Loucy (cell line): ENCODE results near the gene BCDIN3D.

ENCODE experiments used
- H2AFZ ChIP-seq: fragments of 200-600 bp; sonication (generic); 2 replicates; pipeline ENCODE4 v1.6.0; 2016; ENCODE audit warnings: antibody characterized with exemption, mild to moderate bottlenecking, low read length, moderate library complexity
- H3F3A ChIP-seq: fragments of 200-600 bp; 2 replicates; pipeline ENCODE4 v1.6.0; 2016; ENCODE audit warnings: antibody characterized with exemption, low read depth, mild to moderate bottlenecking
- H3K27me3 ChIP-seq: fragments of 200-600 bp; sonication (generic); 2 replicates; pipeline ENCODE4 v1.6.1; 2014; ENCODE audit warnings: low read length, mild to moderate bottlenecking; ENCODE audit not compliant: insufficient read depth, poor library complexity, severe bottlenecking
- H3K36me3 ChIP-seq: fragments of 200-600 bp; sonication (generic); 2 replicates; pipeline ENCODE4 v1.6.1; 2016; ENCODE audit warnings: low read length; ENCODE audit not compliant: insufficient read depth
- H3K4me1 ChIP-seq: fragments of 200-600 bp; sonication (generic); 2 replicates; pipeline ENCODE4 v1.5.1; 2014; ENCODE audit warnings: low read length, mild to moderate bottlenecking; ENCODE audit not compliant: insufficient read depth, poor library complexity, severe bottlenecking
- H3K4me2 ChIP-seq: fragments of 200-600 bp; sonication (generic); 2 replicates; pipeline ENCODE4 v1.6.0; 2014; ENCODE audit warnings: antibody characterized with exemption, low read length, low read depth, mild to moderate bottlenecking; ENCODE audit not compliant: poor library complexity, severe bottlenecking
- H3K4me3 ChIP-seq: fragments of 200-600 bp; sonication (generic); 2 replicates; pipeline ENCODE4 v1.5.1; 2014; ENCODE audit warnings: low read length, mild to moderate bottlenecking, mixed read lengths; ENCODE audit not compliant: poor library complexity, severe bottlenecking
- H3K79me2 ChIP-seq: fragments of 200-600 bp; sonication (generic); 2 replicates; pipeline ENCODE4 v1.6.1; 2014; ENCODE audit warnings: low read length; ENCODE audit not compliant: insufficient read depth
- H3K9ac ChIP-seq: fragments of 200-600 bp; sonication (generic); 2 replicates; pipeline ENCODE4 v1.6.0; 2014; ENCODE audit warnings: mild to moderate bottlenecking, low read depth, low read length, moderate library complexity; ENCODE audit not compliant: poor library complexity, severe bottlenecking
- H3K9me2 ChIP-seq: fragments of 200-600 bp; sonication (generic); replicated peaks from 2 replicates; pipeline ENCODE4 v1.6.1; 2016; ENCODE audit warnings: low read depth, low read length, mixed read lengths
- H3K9me3 ChIP-seq: fragments of 200-600 bp; sonication (generic); 2 replicates; pipeline ENCODE4 v1.6.1; 2014; ENCODE audit warnings: mild to moderate bottlenecking, antibody characterized with exemption, low read length, low read depth; ENCODE audit not compliant: insufficient read depth
- H4K20me1 ChIP-seq: fragments of 200-600 bp; sonication (generic); 2 replicates; pipeline ENCODE4 v1.6.0; 2014; ENCODE audit warnings: antibody characterized with exemption, low read length, mild to moderate bottlenecking; ENCODE audit not compliant: insufficient read depth, poor library complexity, severe bottlenecking
- EZH2phosphoT487 ChIP-seq: fragments of 200-600 bp; IDR thresholded peaks from 2 replicates; pipeline ENCODE4 v1.6.1; 2018; ENCODE audit warnings: antibody characterized with exemption, mild to moderate bottlenecking, moderate library complexity, borderline replicate concordance
- TF ChIP-seq, protein P1 (sequence below): fragments of 200-600 bp; sonication (generic); conservative IDR thresholded peaks from 2 replicates; pipeline ENCODE4 v1.5.1; 2014; ENCODE audit warnings: mild to moderate bottlenecking, antibody characterized with exemption, low read length

BCDIN3D gene

DNA sequence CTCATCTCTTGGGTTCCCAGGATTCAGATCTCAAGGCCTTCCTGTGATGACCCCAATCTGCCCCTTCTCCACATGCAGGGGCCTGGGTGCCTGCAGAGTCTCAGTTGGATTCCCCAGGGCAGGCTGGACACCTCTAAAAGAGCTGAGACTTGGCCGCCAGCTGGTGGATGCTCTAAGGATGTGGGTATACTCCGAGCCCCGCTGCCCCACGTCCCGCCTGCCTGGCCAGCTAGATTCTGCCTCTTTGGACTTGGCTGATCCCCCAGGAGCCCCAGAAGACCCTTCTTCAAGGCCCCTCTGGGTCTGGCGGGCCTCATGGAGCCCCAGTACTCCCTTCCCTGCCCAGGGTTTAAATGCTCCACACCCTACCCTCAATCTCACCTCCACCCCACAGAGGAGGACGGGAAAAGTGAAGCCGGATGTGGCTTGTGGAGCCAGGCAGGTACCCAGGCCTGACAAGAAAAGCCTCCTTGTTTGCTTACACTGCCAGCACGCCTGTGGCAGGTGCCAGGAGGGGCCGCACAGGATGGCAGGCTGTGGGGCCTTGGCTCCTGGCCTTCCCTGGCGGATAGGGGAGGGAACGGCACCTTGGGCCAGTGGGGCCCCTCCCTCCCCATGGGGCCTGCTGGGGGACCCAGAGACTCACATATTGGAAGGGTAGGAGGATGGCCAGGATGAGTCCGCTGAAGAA, 45.7 kb upstream of the BCDIN3D start:
- no peak for TF ChIP-seq EZH2phosphoT487
- TF ChIP-seq, protein P1, sequence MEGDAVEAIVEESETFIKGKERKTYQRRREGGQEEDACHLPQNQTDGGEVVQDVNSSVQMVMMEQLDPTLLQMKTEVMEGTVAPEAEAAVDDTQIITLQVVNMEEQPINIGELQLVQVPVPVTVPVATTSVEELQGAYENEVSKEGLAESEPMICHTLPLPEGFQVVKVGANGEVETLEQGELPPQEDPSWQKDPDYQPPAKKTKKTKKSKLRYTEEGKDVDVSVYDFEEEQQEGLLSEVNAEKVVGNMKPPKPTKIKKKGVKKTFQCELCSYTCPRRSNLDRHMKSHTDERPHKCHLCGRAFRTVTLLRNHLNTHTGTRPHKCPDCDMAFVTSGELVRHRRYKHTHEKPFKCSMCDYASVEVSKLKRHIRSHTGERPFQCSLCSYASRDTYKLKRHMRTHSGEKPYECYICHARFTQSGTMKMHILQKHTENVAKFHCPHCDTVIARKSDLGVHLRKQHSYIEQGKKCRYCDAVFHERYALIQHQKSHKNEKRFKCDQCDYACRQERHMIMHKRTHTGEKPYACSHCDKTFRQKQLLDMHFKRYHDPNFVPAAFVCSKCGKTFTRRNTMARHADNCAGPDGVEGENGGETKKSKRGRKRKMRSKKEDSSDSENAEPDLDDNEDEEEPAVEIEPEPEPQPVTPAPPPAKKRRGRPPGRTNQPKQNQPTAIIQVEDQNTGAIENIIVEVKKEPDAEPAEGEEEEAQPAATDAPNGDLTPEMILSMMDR = no peak
- no peaks in the 10 kb centered on the region for H3K9me2 ChIP-seq
- H4K20me1 ChIP-seq = no peaks in the 10 kb centered on the region
- no peaks in the 10 kb centered on the region for H3K79me2 ChIP-seq
- no peak overlapping the region for H3K4me2 ChIP-seq
- H3K4me3 ChIP-seq = no peak overlapping the region
- H3K27me3 ChIP-seq = no peaks in the 10 kb centered on the region
- no peak overlapping the region for H2AFZ ChIP-seq
- H3F3A ChIP-seq = no peaks in the 10 kb centered on the region
- H3K9me3 ChIP-seq = no peaks in the 10 kb centered on the region
- H3K36me3 ChIP-seq = no peaks in the 10 kb centered on the region
- no peaks in the 10 kb centered on the region for H3K4me1 ChIP-seq
- H3K9ac ChIP-seq = no peak overlapping the region

- TF ChIP-seq EZH2phosphoT487 = no peak
- TF ChIP-seq, protein P1 = no peak
- H3K4me2 ChIP-seq = no peak overlapping the region
These were observed 44.9 kb upstream of the BCDIN3D start for GRCh38 chr12:49887536-49888401.

GRCh38 chr12:49887091-49887490, 44.2 kb upstream of the BCDIN3D start:
- TF ChIP-seq, protein P1 = no peak
- TF ChIP-seq EZH2phosphoT487 = no peak
- Histone ChIP-seq H3K36me3 (no peaks in the 10 kb centered on the region), H3K4me3 (no peak overlapping the region), H3K9me3 (no peaks in the 10 kb centered on the region), H3F3A (no peaks in the 10 kb centered on the region), H3K9me2 (no peaks in the 10 kb centered on the region), H3K27me3 (no peaks in the 10 kb centered on the region), H3K4me1 (no peaks in the 10 kb centered on the region), H3K79me2 (no peaks in the 10 kb centered on the region), H4K20me1 (no peaks in the 10 kb centered on the region), H2AFZ (no peak overlapping the region), H3K9ac (no peak overlapping the region), H3K4me2 (no peak overlapping the region)

More at GRCh38 chr12:49887536-49888401, 44.9 kb upstream of the BCDIN3D start:
- Histone ChIP-seq H4K20me1 (no peaks in the 10 kb centered on the region), H3K79me2 (no peaks in the 10 kb centered on the region), H3K27me3 (no peaks in the 10 kb centered on the region), H3K4me1 (no peaks in the 10 kb centered on the region), H2AFZ (no peak overlapping the region), H3K4me3 (no peak overlapping the region), H3K9me3 (no peaks in the 10 kb centered on the region), H3K9ac (no peak overlapping the region), H3F3A (no peaks in the 10 kb centered on the region), H3K9me2 (no peaks in the 10 kb centered on the region), H3K36me3 (no peaks in the 10 kb centered on the region)
